GOT3 (cell line): Measurements from ENCODE around the gene IER5L.
"Not testable (repeated sequence)": the region's sequence is repeated elsewhere in the genome, so short reads cannot be mapped to it uniquely, and the experiment has no call there.

Experiments used
- DNase-seq: peaks from one replicate; lab custom pipeline; 2025; ENCODE audit warnings: mixed read lengths; lab: John Stamatoyannopoulos, UW

The IER5L gene

GRCh38 chr9:129138476-129139232 lies 39.4 kb downstream of the IER5L start:
- DNase-seq, result no peak

- DNase-seq, result no peak
Observed at GRCh38 chr9:129138144-129138462, 40.0 kb downstream of the IER5L start.

GRCh38 chr9:129137292-129138143 lies 40.5 kb downstream of the IER5L start:
- no peak for DNase-seq

- DNase-seq, result no peak
Observed at GRCh38 chr9:129136446-129137035, 41.5 kb downstream of the IER5L start.

GRCh38 chr9:129135476-129135875 lies 42.6 kb downstream of the IER5L start:
- no peak for DNase-seq

- DNase-seq, result no peak
Observed at GRCh38 chr9:129133082-129133481, 45.0 kb downstream of the IER5L start.

GRCh38 chr9:129131300-129132145 lies 46.5 kb downstream of the IER5L start:
- DNase-seq, result no peak

- DNase-seq, result no peak
Observed at GRCh38 chr9:129130791-129131190, 47.3 kb downstream of the IER5L start.

GRCh38 chr9:129130271-129130670 lies 47.8 kb downstream of the IER5L start:
- not testable (repeated sequence) for DNase-seq

GRCh38 chr9:129128689-129129088 lies 49.4 kb downstream of the IER5L start:
- DNase-seq, result no peak

GRCh38 chr9:129126749-129127618 lies 51.1 kb downstream of the IER5L start:
- no peak for DNase-seq
